Measurements from ENCODE around the gene CARD19.

- TF ChIP-seq CTCF (conservative IDR thresholded peaks at IDR 0.05) (no peak), ZFX (IDR thresholded peaks at IDR 0.05) (no peak)
Observed at GRCh38 chr9:93071464-93071863, 24.6 kb upstream of the CARD19 start.

Data from C4-2B (cell line).